ENCODE data around the gene LCN12.
"Not testable (repeated sequence)": the region's sequence is repeated elsewhere in the genome, so short reads cannot be mapped to it uniquely, and the experiment has no call there.

The LCN12 gene

GRCh38 chr9:136991993-136992818, 40.1 kb downstream of the LCN12 start, which contains the start of gene PAXX:
TSS of gene PAXX (plus strand) at chr9:136992422. CDS start at chr9:136992444, 22 bp downstream.
- peak; percentile 86 for DNase-seq

- DNase-seq: no peak
Observed at GRCh38 chr9:136992819-136993369, 40.8 kb downstream of the LCN12 start.

GRCh38 chr9:136994180-136994887, 42.3 kb downstream of the LCN12 start:
- no peak for DNase-seq

- DNase-seq: no peak
Observed at GRCh38 chr9:136994888-136995230, 42.8 kb downstream of the LCN12 start.

- no peak for DNase-seq
Observed at GRCh38 chr9:136995362-136995761, 43.3 kb downstream of the LCN12 start.

GRCh38 chr9:136995772-136996311, 43.8 kb downstream of the LCN12 start:
- peak; percentile 26 for DNase-seq

- no peak for DNase-seq
Observed at GRCh38 chr9:136996361-136997292, 44.6 kb downstream of the LCN12 start, which contains the start of gene CLIC3. TSS of gene CLIC3 (minus strand) at chr9:136996568. CDS start at chr9:136996543, 25 bp downstream.

- no peak for DNase-seq
Observed at GRCh38 chr9:136997371-136997770, 45.3 kb downstream of the LCN12 start.

- no peak for DNase-seq
Observed at GRCh38 chr9:136997830-136998234, 45.8 kb downstream of the LCN12 start.

GRCh38 chr9:137000177-137000930, 48.3 kb downstream of the LCN12 start:
- peak; percentile 56 for DNase-seq

GRCh38 chr9:137001857-137002645, 50.0 kb downstream of the LCN12 start:
- no peak for DNase-seq

GRCh38 chr9:137002646-137003041, 50.6 kb downstream of the LCN12 start:
- no peak for DNase-seq

- not testable (repeated sequence) for DNase-seq
Observed at GRCh38 chr9:137004285-137004684, 52.2 kb downstream of the LCN12 start.

Measured in fibroblast of skin of right quadriceps (primary cell).